Measurements from ENCODE around the gene TUSC7.

TUSC7 gene

GRCh38 chr3:116709479-116709878, at the start of gene TUSC7:
Gene TUSC7, plus strand, starts transcription at chr3:116709779.
- ChIA-PET POLR2A (no interaction called here), CTCF (no interaction called here)
- Histone ChIP-seq H3K4me3 (ENCODE audit: low read depth, low read length) (no peak within 1 kb of the TSS), H3K27ac (ENCODE audit: extremely low read depth, low read depth, low read length) (no peak within 1 kb of the TSS), H3K9me3 (ENCODE audit: control insufficient read depth, insufficient read depth, low read depth, low read length) (no peaks in the 10 kb centered on the region), H3K36me3 (ENCODE audit: control insufficient read depth in 2 of 2, insufficient read depth in 1 of 2, low read length in 2 of 2) (no peaks in the 10 kb centered on the region), H3K4me1 (ENCODE audit: control insufficient read depth, insufficient read depth, low read length) (no peaks in the 10 kb centered on the region)
- TF ChIP-seq, protein P1, sequence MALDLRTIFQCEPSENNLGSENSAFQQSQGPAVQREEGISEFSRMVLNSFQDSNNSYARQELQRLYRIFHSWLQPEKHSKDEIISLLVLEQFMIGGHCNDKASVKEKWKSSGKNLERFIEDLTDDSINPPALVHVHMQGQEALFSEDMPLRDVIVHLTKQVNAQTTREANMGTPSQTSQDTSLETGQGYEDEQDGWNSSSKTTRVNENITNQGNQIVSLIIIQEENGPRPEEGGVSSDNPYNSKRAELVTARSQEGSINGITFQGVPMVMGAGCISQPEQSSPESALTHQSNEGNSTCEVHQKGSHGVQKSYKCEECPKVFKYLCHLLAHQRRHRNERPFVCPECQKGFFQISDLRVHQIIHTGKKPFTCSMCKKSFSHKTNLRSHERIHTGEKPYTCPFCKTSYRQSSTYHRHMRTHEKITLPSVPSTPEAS (tag by site-specific recombination; IDR thresholded peaks at IDR 0.05): no peak
- TF ChIP-seq ZNF624 (tag by site-specific recombination; IDR thresholded peaks at IDR 0.05): no peak
- no peak for TF ChIP-seq HOXC10 (CRISPR knock-in tag; IDR thresholded peaks at IDR 0.05)
- TF ChIP-seq ZNF266 (tag by site-specific recombination; IDR thresholded peaks at IDR 0.05; ENCODE audit: low read depth): no peak
- no peak for TF ChIP-seq ZNF433 (tag by site-specific recombination; IDR thresholded peaks at IDR 0.05; ENCODE audit: low read depth)
- TF ChIP-seq, protein P2, sequence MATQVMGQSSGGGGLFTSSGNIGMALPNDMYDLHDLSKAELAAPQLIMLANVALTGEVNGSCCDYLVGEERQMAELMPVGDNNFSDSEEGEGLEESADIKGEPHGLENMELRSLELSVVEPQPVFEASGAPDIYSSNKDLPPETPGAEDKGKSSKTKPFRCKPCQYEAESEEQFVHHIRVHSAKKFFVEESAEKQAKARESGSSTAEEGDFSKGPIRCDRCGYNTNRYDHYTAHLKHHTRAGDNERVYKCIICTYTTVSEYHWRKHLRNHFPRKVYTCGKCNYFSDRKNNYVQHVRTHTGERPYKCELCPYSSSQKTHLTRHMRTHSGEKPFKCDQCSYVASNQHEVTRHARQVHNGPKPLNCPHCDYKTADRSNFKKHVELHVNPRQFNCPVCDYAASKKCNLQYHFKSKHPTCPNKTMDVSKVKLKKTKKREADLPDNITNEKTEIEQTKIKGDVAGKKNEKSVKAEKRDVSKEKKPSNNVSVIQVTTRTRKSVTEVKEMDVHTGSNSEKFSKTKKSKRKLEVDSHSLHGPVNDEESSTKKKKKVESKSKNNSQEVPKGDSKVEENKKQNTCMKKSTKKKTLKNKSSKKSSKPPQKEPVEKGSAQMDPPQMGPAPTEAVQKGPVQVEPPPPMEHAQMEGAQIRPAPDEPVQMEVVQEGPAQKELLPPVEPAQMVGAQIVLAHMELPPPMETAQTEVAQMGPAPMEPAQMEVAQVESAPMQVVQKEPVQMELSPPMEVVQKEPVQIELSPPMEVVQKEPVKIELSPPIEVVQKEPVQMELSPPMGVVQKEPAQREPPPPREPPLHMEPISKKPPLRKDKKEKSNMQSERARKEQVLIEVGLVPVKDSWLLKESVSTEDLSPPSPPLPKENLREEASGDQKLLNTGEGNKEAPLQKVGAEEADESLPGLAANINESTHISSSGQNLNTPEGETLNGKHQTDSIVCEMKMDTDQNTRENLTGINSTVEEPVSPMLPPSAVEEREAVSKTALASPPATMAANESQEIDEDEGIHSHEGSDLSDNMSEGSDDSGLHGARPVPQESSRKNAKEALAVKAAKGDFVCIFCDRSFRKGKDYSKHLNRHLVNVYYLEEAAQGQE (tag by site-specific recombination; IDR thresholded peaks at IDR 0.05): no peak
- no peak for TF ChIP-seq SCRT2 (tag by site-specific recombination; IDR thresholded peaks at IDR 0.05)
- no peak for TF ChIP-seq ZNF560 (tag by site-specific recombination; IDR thresholded peaks at IDR 0.05; ENCODE audit: borderline replicate concordance)
- TF ChIP-seq ZNF677 (tag by site-specific recombination; IDR thresholded peaks at IDR 0.05): no peak
- no peak for TF ChIP-seq ZNF529 (tag by site-specific recombination; IDR thresholded peaks at IDR 0.05; ENCODE audit: insufficient replicate concordance)
- no peak for TF ChIP-seq ZNF501 (tag by site-specific recombination; IDR thresholded peaks at IDR 0.05)
- TF ChIP-seq ZFP69B (tag by site-specific recombination; IDR thresholded peaks at IDR 0.05): no peak

DNA sequence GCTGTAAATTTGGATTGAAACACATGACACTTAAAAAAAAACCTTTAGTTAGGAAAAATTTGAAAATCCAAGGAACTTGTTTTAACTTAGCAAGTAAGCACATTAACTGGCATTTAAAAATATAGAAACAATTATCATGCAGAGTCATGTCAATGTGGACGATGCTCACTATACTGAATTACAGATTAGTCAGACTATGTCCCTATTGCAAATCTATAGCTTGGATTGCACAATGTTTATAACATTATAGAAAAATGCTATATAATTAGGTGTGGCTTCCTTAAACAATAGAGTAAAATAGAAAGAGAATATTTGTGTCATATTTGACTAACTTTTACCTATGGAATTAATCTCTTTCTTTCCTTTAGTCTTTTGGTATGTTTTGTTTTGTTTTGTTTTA, 48.4 kb upstream of the TUSC7 start:
- TF ChIP-seq ZNF311 (tag by site-specific recombination; IDR thresholded peaks at IDR 0.05; ENCODE audit: borderline replicate concordance) (no peak), ZBTB20 (tag by site-specific recombination; IDR thresholded peaks at IDR 0.05) (no peak), GLIS1 (tag by site-specific recombination; IDR thresholded peaks at IDR 0.05) (no peak), ZNF274 (IDR thresholded peaks at IDR 0.05; ENCODE audit: low read length) (no peak), ZNF274 (tag by site-specific recombination; IDR thresholded peaks at IDR 0.05; ENCODE audit: borderline replicate concordance) (no peak), ZNF521 (tag by site-specific recombination; IDR thresholded peaks at IDR 0.05) (no peak), SETDB1 (IDR thresholded peaks at IDR 0.05; ENCODE audit: insufficient read length, low read length) (no peak), GFI1B (tag by site-specific recombination; IDR thresholded peaks at IDR 0.05) (no peak), ZNF175 (tag by site-specific recombination; IDR thresholded peaks at IDR 0.05) (no peak), ZBTB44 (tag by site-specific recombination; IDR thresholded peaks at IDR 0.05) (no peak), ZNF571 (tag by site-specific recombination; IDR thresholded peaks at IDR 0.05) (no peak), ZNF37A (tag by site-specific recombination; IDR thresholded peaks at IDR 0.05) (no peak), ZFP3 (tag by site-specific recombination; IDR thresholded peaks at IDR 0.05; ENCODE audit: low read depth) (no peak), ZNF10 (tag by site-specific recombination; IDR thresholded peaks at IDR 0.05) (no peak), ZNF555 (tag by site-specific recombination; conservative IDR thresholded peaks at IDR 0.05) (no peak), ZNF157 (tag by site-specific recombination; IDR thresholded peaks at IDR 0.05) (no peak)
- TF ChIP-seq, protein P3, sequence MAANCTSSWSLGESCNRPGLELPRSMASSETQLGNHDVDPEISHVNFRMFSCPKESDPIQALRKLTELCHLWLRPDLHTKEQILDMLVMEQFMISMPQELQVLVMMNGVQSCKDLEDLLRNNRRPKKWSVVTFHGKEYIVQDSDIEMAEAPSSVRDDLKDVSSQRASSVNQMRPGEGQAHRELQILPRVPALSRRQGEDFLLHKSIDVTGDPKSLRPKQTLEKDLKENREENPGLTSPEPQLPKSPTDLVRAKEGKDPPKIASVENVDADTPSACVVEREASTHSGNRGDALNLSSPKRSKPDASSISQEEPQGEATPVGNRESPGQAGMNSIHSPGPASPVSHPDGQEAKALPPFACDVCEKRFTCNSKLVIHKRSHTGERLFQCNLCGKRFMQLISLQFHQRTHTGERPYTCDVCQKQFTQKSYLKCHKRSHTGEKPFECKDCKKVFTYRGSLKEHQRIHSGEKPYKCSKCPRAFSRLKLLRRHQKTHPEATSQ (tag by site-specific recombination; IDR thresholded peaks at IDR 0.05): no peak
- Histone ChIP-seq H3K4me3 (ENCODE audit: low read depth, low read length) (no peak overlapping the region), H3K4me1 (ENCODE audit: control insufficient read depth, insufficient read depth, low read length) (no peaks in the 10 kb centered on the region), H3K27ac (ENCODE audit: extremely low read depth, low read depth, low read length) (no peak overlapping the region), H3K9me3 (ENCODE audit: control insufficient read depth, insufficient read depth, low read depth, low read length) (no peaks in the 10 kb centered on the region), H3K36me3 (ENCODE audit: control insufficient read depth in 2 of 2, insufficient read depth in 1 of 2, low read length in 2 of 2) (no peaks in the 10 kb centered on the region)
- ChIA-PET CTCF (no interaction called here), POLR2A (no interaction called here)

Data from HEK293 (cell line).